Measurements from ENCODE around the gene ULK4.

DNA sequence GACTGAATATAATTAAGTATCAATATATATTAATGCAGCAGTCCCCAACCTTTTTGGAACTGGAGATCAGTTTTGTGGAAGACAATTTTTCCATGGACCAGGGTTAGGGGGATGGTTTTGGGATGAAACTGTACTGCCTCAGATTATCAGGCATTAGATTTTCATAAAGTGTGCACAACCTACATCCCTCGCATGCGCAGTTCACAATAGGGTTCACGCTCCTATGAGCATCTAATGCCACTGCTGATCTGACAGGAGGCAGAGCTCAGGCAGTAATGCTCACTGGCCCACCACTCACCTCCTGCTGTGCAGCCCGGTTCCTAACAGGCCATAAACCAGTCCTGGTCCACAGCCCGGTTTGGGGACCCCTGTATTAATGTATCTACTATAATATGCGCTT is 95.6 kb downstream of the ULK4 start:
- TF ChIP-seq, protein P1, sequence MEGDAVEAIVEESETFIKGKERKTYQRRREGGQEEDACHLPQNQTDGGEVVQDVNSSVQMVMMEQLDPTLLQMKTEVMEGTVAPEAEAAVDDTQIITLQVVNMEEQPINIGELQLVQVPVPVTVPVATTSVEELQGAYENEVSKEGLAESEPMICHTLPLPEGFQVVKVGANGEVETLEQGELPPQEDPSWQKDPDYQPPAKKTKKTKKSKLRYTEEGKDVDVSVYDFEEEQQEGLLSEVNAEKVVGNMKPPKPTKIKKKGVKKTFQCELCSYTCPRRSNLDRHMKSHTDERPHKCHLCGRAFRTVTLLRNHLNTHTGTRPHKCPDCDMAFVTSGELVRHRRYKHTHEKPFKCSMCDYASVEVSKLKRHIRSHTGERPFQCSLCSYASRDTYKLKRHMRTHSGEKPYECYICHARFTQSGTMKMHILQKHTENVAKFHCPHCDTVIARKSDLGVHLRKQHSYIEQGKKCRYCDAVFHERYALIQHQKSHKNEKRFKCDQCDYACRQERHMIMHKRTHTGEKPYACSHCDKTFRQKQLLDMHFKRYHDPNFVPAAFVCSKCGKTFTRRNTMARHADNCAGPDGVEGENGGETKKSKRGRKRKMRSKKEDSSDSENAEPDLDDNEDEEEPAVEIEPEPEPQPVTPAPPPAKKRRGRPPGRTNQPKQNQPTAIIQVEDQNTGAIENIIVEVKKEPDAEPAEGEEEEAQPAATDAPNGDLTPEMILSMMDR (IDR thresholded peaks at IDR 0.05; ENCODE audit: insufficient read depth, low read length, poor library complexity, severe bottlenecking): no peak
- no peak for TF ChIP-seq EZH2phosphoT487 (conservative IDR thresholded peaks at IDR 0.05; ENCODE audit: low read length)

Measured in SU-DHL-6 (cell line).